Measurements from ENCODE around the gene NSUN5.

GRCh38 chr7:73312831-73313520 lies 4.3 kb upstream of the NSUN5 start:
- no peak for TF ChIP-seq POLR2A (IDR thresholded peaks at IDR 0.05)
- TF ChIP-seq CTCF (IDR thresholded peaks at IDR 0.05), result no peak

All from uterus (tissue), 2 donors.